IMR-90 (cell line): Measurements from ENCODE around the gene PNMA8B.

Experiments used
- CEBPB ChIP-seq: IDR thresholded peaks from 2 replicates; pipeline ENCODE4 v1.6.1; 2012; ENCODE audit warnings: low read depth, low read length, improper control_type of control experiment
- CHD1 ChIP-seq: IDR thresholded peaks from 2 replicates; pipeline ENCODE4 v1.6.1; 2012; ENCODE audit warnings: low read depth, low read length, improper control_type of control experiment
- FOS ChIP-seq: fragments of 150-350 bp; IDR thresholded peaks from 2 replicates; pipeline ENCODE4 v1.6.1; 2016; ENCODE audit warnings: low read depth, low read length
- MAFK ChIP-seq: IDR thresholded peaks from 2 replicates; pipeline ENCODE4 v1.6.1; 2012; ENCODE audit warnings: low read depth, low read length, improper control_type of control experiment
- MAZ ChIP-seq: IDR thresholded peaks from 2 replicates; pipeline ENCODE4 v1.6.1; 2012; ENCODE audit warnings: low read depth, mild to moderate bottlenecking, low read length, improper control_type of control experiment, moderate library complexity, borderline replicate concordance
- MXI1 ChIP-seq: IDR thresholded peaks from 2 replicates; pipeline ENCODE4 v1.6.1; 2012; ENCODE audit warnings: low read depth, mild to moderate bottlenecking, low read length, moderate library complexity, borderline replicate concordance
- POLR2A ChIP-seq: IDR thresholded peaks from 2 replicates; pipeline ENCODE4 v1.6.1; 2012; ENCODE audit warnings: mild to moderate bottlenecking, low read depth, low read length
- RAD21 ChIP-seq: IDR thresholded peaks from 2 replicates; pipeline ENCODE4 v1.6.1; 2012; ENCODE audit warnings: low read length, improper control_type of control experiment
- RFX5 ChIP-seq: IDR thresholded peaks from 2 replicates; pipeline ENCODE4 v1.8.0; 2012; ENCODE audit warnings: low read depth, mild to moderate bottlenecking, low read length, moderate library complexity
- SMC3 ChIP-seq: fragments of 150-350 bp; IDR thresholded peaks from 2 replicates; pipeline ENCODE4 v1.6.1; 2016; ENCODE audit warnings: low read depth, mild to moderate bottlenecking, antibody characterized with exemption, low read length, moderate library complexity
- TF ChIP-seq, protein P1 (sequence below): conservative IDR thresholded peaks from 2 replicates; pipeline ENCODE4 v1.5.1; 2012; ENCODE audit warnings: mild to moderate bottlenecking, low read depth, low read length, improper control_type of control experiment
- TF ChIP-seq, protein P2 (sequence below): fragments of 150-350 bp; IDR thresholded peaks from 2 replicates; pipeline ENCODE4 v1.6.1; 2017; ENCODE audit warnings: mild to moderate bottlenecking, antibody characterized with exemption, low read length, low read depth
- TF ChIP-seq, protein P3 (sequence below): fragments of 150-350 bp; IDR thresholded peaks from 2 replicates; pipeline ENCODE4 v1.6.1; 2016; ENCODE audit warnings: low read depth, mild to moderate bottlenecking, low read length, moderate library complexity, borderline replicate concordance

DNA sequence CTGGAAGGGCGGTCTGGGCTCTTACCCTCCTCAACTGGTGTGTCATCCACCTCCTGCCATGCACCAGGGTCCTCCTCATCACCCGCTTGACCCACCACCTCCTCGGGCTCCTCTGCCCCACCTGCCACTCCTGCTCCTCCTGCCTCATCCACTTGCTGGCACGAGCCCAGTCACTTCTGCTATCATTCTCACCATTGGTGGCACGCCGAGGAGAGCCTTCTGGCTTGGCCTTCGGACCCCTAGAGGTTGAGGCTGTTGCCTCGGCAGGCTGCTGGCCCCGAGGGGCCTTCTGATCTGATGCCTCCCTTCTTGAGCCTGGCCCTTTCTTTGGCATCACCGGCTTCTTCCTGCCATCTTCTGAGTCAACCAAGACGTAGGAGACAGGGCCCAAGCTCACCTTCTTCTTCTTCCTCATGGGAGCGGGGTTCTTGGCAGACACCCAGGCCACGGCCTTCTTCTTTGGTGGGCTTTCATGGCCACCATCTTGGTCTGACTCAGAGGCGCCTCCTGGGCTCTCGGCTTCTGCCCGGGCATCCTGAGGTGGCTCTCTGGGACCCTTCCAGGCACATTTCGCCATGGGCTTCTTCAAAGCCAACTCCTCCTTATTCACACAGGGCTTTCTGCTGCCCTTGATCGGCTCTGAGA lies 26.0 kb downstream of the PNMA8B start:
- TF ChIP-seq, protein P1, sequence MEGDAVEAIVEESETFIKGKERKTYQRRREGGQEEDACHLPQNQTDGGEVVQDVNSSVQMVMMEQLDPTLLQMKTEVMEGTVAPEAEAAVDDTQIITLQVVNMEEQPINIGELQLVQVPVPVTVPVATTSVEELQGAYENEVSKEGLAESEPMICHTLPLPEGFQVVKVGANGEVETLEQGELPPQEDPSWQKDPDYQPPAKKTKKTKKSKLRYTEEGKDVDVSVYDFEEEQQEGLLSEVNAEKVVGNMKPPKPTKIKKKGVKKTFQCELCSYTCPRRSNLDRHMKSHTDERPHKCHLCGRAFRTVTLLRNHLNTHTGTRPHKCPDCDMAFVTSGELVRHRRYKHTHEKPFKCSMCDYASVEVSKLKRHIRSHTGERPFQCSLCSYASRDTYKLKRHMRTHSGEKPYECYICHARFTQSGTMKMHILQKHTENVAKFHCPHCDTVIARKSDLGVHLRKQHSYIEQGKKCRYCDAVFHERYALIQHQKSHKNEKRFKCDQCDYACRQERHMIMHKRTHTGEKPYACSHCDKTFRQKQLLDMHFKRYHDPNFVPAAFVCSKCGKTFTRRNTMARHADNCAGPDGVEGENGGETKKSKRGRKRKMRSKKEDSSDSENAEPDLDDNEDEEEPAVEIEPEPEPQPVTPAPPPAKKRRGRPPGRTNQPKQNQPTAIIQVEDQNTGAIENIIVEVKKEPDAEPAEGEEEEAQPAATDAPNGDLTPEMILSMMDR, result no peak
- no peak for TF ChIP-seq POLR2A
- TF ChIP-seq RFX5, result no peak
- no peak for TF ChIP-seq MAZ
- no peak for TF ChIP-seq SMC3
- TF ChIP-seq CHD1, result no peak
- TF ChIP-seq, protein P2, sequence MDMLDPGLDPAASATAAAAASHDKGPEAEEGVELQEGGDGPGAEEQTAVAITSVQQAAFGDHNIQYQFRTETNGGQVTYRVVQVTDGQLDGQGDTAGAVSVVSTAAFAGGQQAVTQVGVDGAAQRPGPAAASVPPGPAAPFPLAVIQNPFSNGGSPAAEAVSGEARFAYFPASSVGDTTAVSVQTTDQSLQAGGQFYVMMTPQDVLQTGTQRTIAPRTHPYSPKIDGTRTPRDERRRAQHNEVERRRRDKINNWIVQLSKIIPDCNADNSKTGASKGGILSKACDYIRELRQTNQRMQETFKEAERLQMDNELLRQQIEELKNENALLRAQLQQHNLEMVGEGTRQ, result no peak
- no peak for TF ChIP-seq MXI1
- TF ChIP-seq RAD21, result no peak
- no peak for TF ChIP-seq CEBPB
- TF ChIP-seq, protein P3, sequence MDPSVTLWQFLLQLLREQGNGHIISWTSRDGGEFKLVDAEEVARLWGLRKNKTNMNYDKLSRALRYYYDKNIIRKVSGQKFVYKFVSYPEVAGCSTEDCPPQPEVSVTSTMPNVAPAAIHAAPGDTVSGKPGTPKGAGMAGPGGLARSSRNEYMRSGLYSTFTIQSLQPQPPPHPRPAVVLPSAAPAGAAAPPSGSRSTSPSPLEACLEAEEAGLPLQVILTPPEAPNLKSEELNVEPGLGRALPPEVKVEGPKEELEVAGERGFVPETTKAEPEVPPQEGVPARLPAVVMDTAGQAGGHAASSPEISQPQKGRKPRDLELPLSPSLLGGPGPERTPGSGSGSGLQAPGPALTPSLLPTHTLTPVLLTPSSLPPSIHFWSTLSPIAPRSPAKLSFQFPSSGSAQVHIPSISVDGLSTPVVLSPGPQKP, result no peak
- TF ChIP-seq FOS, result no peak
- no peak for TF ChIP-seq MAFK
